H1 (cell line): ENCODE results near the gene DIPK2A.

Experiments
- EGR1 ChIP-seq: IDR thresholded peaks from 2 replicates; pipeline ENCODE4 v1.6.1; 2011; ENCODE audit warnings: low read depth, low read length, borderline replicate concordance
- EZH2 ChIP-seq: fragments of 200-600 bp; sonication (generic); IDR thresholded peaks from 2 replicates; pipeline ENCODE4 v1.7.1; 2012; ENCODE audit warnings: low read depth, mild to moderate bottlenecking, moderate library complexity, low read length, inconsistent platforms; ENCODE audit not compliant: severe bottlenecking
- POLR2A ChIP-seq, 2 experiments: IDR thresholded peaks; 1 replicate in 1 of 2; 2 replicates in 1 of 2; pipeline ENCODE4 v1.6.1; 2011; ENCODE audit warnings: low read depth in 2 of 2, low read length in 2 of 2, mild to moderate bottlenecking in 2 of 2; ENCODE audit errors: control extremely low read depth in 1 of 2
- RAD21 ChIP-seq, 2 experiments: IDR thresholded peaks in 1 of 2; conservative IDR thresholded peaks in 1 of 2; 2 replicates each; pipeline ENCODE4 v1.6.1; 2011; ENCODE audit warnings: low read depth in 2 of 2, low read length in 2 of 2, improper control_type of control experiment in 1 of 2, inconsistent platforms in 1 of 2, mild to moderate bottlenecking in 1 of 2, moderate library complexity in 1 of 2
- TEAD4 ChIP-seq: IDR thresholded peaks from 2 replicates; pipeline ENCODE4 v1.6.1; 2012; ENCODE audit warnings: low read depth, low read length, inconsistent platforms, mixed read lengths
- TF ChIP-seq, protein P1 (sequence below), 3 experiments: IDR thresholded peaks; 1 replicate in 2 of 3; 2 replicates in 1 of 3; pipeline versions ENCODE4 v1.5.1 to v1.6.1; 2011; ENCODE audit warnings: low read length in 3 of 3, mild to moderate bottlenecking in 3 of 3, inconsistent platforms in 2 of 3, low read depth in 1 of 3, moderate library complexity in 1 of 3; ENCODE audit not compliant: insufficient read depth in 1 of 3; ENCODE audit errors: control extremely low read depth in 1 of 3
- TF ChIP-seq, protein P2 (sequence below): fragments of 300-600 bp; sonication (generic); IDR thresholded peaks from 2 replicates; pipeline ENCODE4 v1.7.1; 2012; ENCODE audit warnings: low read length, moderate library complexity, mild to moderate bottlenecking, inconsistent platforms; ENCODE audit not compliant: insufficient replicate concordance

DNA sequence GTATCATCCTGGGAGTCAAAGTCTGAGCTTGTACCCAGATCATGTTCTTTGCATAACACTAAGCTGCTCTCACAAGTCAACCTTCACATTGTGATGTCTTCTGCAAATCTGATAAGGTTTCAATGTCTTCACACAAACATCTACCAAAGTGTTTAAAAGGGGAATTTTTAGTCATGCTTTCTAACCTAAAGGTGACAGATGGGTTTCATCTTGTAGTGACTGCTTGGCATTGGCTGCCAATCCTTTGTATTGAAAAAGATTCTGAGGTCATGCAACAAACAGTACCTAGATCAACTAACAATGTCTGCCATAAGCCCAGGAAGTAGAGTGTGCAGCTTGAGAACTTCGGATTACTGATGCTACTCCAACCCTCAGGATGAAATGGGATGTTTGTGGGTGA lies 43.6 kb upstream of the DIPK2A start:
- TF ChIP-seq RAD21 (IDR thresholded peaks at IDR 0.05 in 1 of 2, conservative IDR thresholded peaks at IDR 0.05 in 1 of 2; ENCODE audit: low read depth in 2 of 2, low read length in 2 of 2) (no peak), POLR2A (IDR thresholded peaks at IDR 0.05; ENCODE audit: control extremely low read depth in 1 of 2, low read depth in 2 of 2, low read length in 2 of 2) (no peak), EGR1 (no peak), EZH2 (no peak), TEAD4 (no peak)
- TF ChIP-seq, protein P1, sequence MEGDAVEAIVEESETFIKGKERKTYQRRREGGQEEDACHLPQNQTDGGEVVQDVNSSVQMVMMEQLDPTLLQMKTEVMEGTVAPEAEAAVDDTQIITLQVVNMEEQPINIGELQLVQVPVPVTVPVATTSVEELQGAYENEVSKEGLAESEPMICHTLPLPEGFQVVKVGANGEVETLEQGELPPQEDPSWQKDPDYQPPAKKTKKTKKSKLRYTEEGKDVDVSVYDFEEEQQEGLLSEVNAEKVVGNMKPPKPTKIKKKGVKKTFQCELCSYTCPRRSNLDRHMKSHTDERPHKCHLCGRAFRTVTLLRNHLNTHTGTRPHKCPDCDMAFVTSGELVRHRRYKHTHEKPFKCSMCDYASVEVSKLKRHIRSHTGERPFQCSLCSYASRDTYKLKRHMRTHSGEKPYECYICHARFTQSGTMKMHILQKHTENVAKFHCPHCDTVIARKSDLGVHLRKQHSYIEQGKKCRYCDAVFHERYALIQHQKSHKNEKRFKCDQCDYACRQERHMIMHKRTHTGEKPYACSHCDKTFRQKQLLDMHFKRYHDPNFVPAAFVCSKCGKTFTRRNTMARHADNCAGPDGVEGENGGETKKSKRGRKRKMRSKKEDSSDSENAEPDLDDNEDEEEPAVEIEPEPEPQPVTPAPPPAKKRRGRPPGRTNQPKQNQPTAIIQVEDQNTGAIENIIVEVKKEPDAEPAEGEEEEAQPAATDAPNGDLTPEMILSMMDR (IDR thresholded peaks at IDR 0.05; ENCODE audit: control extremely low read depth in 1 of 3, insufficient read depth in 1 of 3, low read depth in 1 of 3, low read length in 3 of 3) = no peak
- TF ChIP-seq, protein P2, sequence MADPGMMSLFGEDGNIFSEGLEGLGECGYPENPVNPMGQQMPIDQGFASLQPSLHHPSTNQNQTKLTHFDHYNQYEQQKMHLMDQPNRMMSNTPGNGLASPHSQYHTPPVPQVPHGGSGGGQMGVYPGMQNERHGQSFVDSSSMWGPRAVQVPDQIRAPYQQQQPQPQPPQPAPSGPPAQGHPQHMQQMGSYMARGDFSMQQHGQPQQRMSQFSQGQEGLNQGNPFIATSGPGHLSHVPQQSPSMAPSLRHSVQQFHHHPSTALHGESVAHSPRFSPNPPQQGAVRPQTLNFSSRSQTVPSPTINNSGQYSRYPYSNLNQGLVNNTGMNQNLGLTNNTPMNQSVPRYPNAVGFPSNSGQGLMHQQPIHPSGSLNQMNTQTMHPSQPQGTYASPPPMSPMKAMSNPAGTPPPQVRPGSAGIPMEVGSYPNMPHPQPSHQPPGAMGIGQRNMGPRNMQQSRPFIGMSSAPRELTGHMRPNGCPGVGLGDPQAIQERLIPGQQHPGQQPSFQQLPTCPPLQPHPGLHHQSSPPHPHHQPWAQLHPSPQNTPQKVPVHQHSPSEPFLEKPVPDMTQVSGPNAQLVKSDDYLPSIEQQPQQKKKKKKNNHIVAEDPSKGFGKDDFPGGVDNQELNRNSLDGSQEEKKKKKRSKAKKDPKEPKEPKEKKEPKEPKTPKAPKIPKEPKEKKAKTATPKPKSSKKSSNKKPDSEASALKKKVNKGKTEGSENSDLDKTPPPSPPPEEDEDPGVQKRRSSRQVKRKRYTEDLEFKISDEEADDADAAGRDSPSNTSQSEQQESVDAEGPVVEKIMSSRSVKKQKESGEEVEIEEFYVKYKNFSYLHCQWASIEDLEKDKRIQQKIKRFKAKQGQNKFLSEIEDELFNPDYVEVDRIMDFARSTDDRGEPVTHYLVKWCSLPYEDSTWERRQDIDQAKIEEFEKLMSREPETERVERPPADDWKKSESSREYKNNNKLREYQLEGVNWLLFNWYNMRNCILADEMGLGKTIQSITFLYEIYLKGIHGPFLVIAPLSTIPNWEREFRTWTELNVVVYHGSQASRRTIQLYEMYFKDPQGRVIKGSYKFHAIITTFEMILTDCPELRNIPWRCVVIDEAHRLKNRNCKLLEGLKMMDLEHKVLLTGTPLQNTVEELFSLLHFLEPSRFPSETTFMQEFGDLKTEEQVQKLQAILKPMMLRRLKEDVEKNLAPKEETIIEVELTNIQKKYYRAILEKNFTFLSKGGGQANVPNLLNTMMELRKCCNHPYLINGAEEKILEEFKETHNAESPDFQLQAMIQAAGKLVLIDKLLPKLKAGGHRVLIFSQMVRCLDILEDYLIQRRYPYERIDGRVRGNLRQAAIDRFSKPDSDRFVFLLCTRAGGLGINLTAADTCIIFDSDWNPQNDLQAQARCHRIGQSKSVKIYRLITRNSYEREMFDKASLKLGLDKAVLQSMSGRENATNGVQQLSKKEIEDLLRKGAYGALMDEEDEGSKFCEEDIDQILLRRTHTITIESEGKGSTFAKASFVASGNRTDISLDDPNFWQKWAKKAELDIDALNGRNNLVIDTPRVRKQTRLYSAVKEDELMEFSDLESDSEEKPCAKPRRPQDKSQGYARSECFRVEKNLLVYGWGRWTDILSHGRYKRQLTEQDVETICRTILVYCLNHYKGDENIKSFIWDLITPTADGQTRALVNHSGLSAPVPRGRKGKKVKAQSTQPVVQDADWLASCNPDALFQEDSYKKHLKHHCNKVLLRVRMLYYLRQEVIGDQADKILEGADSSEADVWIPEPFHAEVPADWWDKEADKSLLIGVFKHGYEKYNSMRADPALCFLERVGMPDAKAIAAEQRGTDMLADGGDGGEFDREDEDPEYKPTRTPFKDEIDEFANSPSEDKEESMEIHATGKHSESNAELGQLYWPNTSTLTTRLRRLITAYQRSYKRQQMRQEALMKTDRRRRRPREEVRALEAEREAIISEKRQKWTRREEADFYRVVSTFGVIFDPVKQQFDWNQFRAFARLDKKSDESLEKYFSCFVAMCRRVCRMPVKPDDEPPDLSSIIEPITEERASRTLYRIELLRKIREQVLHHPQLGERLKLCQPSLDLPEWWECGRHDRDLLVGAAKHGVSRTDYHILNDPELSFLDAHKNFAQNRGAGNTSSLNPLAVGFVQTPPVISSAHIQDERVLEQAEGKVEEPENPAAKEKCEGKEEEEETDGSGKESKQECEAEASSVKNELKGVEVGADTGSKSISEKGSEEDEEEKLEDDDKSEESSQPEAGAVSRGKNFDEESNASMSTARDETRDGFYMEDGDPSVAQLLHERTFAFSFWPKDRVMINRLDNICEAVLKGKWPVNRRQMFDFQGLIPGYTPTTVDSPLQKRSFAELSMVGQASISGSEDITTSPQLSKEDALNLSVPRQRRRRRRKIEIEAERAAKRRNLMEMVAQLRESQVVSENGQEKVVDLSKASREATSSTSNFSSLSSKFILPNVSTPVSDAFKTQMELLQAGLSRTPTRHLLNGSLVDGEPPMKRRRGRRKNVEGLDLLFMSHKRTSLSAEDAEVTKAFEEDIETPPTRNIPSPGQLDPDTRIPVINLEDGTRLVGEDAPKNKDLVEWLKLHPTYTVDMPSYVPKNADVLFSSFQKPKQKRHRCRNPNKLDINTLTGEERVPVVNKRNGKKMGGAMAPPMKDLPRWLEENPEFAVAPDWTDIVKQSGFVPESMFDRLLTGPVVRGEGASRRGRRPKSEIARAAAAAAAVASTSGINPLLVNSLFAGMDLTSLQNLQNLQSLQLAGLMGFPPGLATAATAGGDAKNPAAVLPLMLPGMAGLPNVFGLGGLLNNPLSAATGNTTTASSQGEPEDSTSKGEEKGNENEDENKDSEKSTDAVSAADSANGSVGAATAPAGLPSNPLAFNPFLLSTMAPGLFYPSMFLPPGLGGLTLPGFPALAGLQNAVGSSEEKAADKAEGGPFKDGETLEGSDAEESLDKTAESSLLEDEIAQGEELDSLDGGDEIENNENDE = no peak
